Activated naive CD4-positive, alpha-beta T cell treated with anti-CD3 and anti-CD28 coated beads for 36 hours (primary cell): Measurements from ENCODE around the gene OR11L1. TPM values are rescaled to one million over a fixed set of nuclear protein-coding genes. Genes with fewer than 3 reads are reported as not detected.
A peak's percentile ranks its signal among the peaks of the same experiment; 100 is the strongest.

Experiments
- CTCF ChIA-PET: fragments of 350-600 bp; sonication (Branson Sonifier 250); formaldehyde crosslinking; loops from one replicate; lab custom pipeline; 2021; ENCODE audit warnings: antibody characterized with exemption; lab: Charles Lee
- DNase-seq: peaks from one replicate; pipeline ENCODE4 v3.0.0-alpha.2; 2020
- H3K27ac Mint-ChIP-seq: one replicate; pipeline ENCODE4 v1.8.0; 2021; ENCODE audit warnings: mild to moderate bottlenecking, mixed read lengths
- H3K27me3 Mint-ChIP-seq: one replicate; pipeline ENCODE4 v1.8.0; 2021; ENCODE audit warnings: low read depth, mixed read lengths
- H3K36me3 Mint-ChIP-seq: one replicate; pipeline ENCODE4 v1.8.0; 2021; ENCODE audit warnings: low read depth, mixed read lengths
- H3K4me1 Mint-ChIP-seq: one replicate; pipeline ENCODE4 v1.8.0; 2021; ENCODE audit warnings: low read depth, mixed read lengths
- H3K4me3 Mint-ChIP-seq: one replicate; pipeline ENCODE4 v1.8.0; 2021; ENCODE audit warnings: mild to moderate bottlenecking, moderate library complexity, mixed read lengths
- H3K9me3 Mint-ChIP-seq: one replicate; pipeline ENCODE4 v1.8.0; 2021; ENCODE audit warnings: mixed read lengths
- intact Hi-C: fragments of 100-400 bp; cut with micrococcal nuclease; formaldehyde crosslinking; loops from one replicate; pipeline ENCODE4 v1.15.1; 2023
- total RNA-seq, 2 experiments: library from RNA; stranded (reverse); gene quantifications; one replicate each; pipeline ENCODE4 v1.2.3, GENCODE V29; 2021

OR11L1 gene, protein sequence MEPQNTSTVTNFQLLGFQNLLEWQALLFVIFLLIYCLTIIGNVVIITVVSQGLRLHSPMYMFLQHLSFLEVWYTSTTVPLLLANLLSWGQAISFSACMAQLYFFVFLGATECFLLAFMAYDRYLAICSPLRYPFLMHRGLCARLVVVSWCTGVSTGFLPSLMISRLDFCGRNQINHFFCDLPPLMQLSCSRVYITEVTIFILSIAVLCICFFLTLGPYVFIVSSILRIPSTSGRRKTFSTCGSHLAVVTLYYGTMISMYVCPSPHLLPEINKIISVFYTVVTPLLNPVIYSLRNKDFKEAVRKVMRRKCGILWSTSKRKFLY
- not detected for total RNA-seq

DNA sequence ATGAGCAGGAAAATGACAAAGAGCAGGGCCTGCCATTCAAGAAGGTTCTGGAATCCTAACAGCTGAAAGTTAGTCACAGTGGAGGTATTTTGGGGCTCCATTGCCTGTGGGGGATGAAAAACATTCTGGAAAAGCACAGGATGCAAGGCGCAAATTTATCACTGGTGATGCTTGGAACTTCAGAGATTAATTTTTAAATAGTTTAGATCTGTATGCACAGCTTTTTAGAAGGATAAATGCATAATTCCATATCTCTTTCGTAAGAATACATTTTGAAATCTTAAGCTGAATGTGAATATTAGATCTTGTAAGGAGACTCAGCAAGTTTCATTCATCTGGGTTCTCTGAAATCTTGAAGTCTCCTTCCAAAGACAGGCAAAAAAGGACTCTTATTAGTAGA lies at the start of gene OR11L1:
TSS of gene OR11L1 (minus strand) at position 101 of the 400 bp plus-strand sequence. CDS start at position 101, 0 bp downstream.
- Mint-ChIP-seq H3K27me3 (no peaks in the 10 kb centered on the region), H3K4me3 (no peak within 1 kb of the TSS), H3K9me3 (no peaks in the 10 kb centered on the region), H3K4me1 (no peaks in the 10 kb centered on the region), H3K27ac (no peak within 1 kb of the TSS), H3K36me3 (no peaks in the 10 kb centered on the region)
- CTCF ChIA-PET: interaction anchor here (0.5 kb wide), 1 partner anchor 148 kb away, joined by 3 read pairs; no protein-coding TSS in a partner anchor
- intact Hi-C loops: no loop called here
- no peak for DNase-seq

DNA sequence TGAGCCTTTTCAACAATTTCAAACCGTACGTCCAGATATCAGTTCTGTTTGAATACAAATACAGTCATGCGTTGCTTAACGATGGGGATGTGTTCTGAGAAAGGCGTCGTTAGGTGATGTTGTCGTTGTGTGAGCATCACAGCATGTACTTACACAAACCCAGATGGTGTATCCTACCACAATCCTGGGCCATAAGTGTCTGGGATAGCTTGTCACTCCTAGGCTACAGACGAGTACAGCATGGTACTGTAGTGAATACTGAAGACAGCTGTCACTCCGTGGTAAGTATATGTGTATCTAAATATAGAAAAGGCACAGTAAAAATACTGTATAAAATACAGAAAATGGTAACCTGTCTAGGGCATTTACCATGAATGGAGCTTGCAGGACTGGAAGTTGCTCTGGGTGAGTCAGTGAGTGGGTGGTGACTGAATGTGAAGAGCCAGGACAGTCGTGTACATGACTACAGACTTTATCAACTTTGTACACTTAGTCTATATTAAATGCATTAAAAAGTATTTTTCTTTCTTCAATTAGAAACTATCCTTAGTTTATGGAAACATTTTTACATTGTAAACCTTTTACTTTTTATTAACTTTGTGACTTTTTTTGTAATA lies 43.2 kb upstream of the OR11L1 start:
- CTCF ChIA-PET: interaction anchor here (1.1 kb wide), 1 partner anchor 21 kb away, joined by 3 read pairs; no protein-coding TSS in a partner anchor
- no peak overlapping the region for H3K27ac Mint-ChIP-seq
- DNase-seq: no peak
- no peaks in the 10 kb centered on the region for H3K27me3 Mint-ChIP-seq
- no peaks in the 10 kb centered on the region for H3K4me1 Mint-ChIP-seq
- intact Hi-C loops: no loop called here
- no peaks in the 10 kb centered on the region for H3K36me3 Mint-ChIP-seq
- H3K9me3 Mint-ChIP-seq: no peaks in the 10 kb centered on the region
- H3K4me3 Mint-ChIP-seq: no peak overlapping the region

- H3K4me3 Mint-ChIP-seq: no peak overlapping the region
- no peak for DNase-seq
- peaks cover 4% of the 10 kb centered on the region for H3K27me3 Mint-ChIP-seq
- intact Hi-C loops: no loop called here
- CTCF ChIA-PET: no interaction called here
- no peaks in the 10 kb centered on the region for H3K9me3 Mint-ChIP-seq
- H3K27ac Mint-ChIP-seq: no peak overlapping the region
- H3K36me3 Mint-ChIP-seq: no peaks in the 10 kb centered on the region
- H3K4me1 Mint-ChIP-seq: no peaks in the 10 kb centered on the region
Measured at GRCh38 chr1:247883346-247883745, 41.6 kb upstream of the OR11L1 start.

DNA sequence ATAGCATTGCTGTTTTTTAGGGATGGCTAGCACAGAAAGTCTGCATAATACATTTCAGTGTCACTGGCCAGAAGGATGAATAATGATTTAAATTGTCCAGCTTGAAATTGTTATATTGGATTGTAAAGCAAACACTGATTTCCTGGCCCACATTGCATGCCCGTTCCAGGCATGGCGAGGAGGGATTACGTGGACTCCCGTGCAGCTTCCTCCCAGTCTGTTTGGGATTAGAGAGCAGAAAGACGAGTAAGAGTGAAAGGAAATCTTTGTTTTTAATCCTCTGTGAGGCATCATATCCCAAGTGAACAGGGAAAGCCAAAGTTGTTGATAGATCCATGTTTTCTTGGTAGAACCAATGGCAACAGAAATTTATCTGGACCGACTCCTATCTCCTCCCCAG lies 23.7 kb upstream of the OR11L1 start:
- Mint-ChIP-seq H3K36me3 (no peaks in the 10 kb centered on the region), H3K4me3 (no peak overlapping the region), H3K4me1 (no peaks in the 10 kb centered on the region), H3K27ac (no peak overlapping the region), H3K9me3 (peaks cover 3% of the 10 kb centered on the region), H3K27me3 (peaks cover 25% of the 10 kb centered on the region)
- no peak for DNase-seq
- CTCF ChIA-PET: no interaction called here
- intact Hi-C loops: no loop called here

- H3K27me3 Mint-ChIP-seq: peaks cover 28% of the 10 kb centered on the region
- H3K4me1 Mint-ChIP-seq: no peaks in the 10 kb centered on the region
- DNase-seq: no peak
- peaks cover 1% of the 10 kb centered on the region for H3K9me3 Mint-ChIP-seq
- intact Hi-C loops: no loop called here
- CTCF ChIA-PET: no interaction called here
- H3K4me3 Mint-ChIP-seq: no peak overlapping the region
- H3K36me3 Mint-ChIP-seq: no peaks in the 10 kb centered on the region
- H3K27ac Mint-ChIP-seq: no peak overlapping the region
Measured at GRCh38 chr1:247864644-247865043, 22.9 kb upstream of the OR11L1 start.

DNA sequence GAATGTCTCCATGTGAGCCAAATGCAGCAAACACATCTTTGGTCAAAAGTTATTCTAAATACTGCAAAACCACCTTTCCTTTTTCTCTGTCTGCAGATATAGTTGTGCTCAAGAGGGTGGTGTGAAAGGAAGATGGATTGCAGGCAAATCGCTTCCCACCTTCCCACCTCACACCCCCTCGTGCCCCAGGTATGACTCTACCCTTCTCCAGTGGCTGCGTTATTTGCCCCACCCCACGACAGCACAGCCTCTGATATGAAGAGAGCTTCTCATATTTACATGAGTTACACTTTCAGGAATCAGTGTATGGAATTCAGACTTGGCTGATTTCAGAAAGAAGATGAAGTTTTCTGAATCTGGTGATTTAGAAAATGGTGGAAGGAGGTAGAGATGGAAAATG lies 21.1 kb upstream of the OR11L1 start:
- Mint-ChIP-seq H3K9me3 (no peaks in the 10 kb centered on the region), H3K27ac (no peak overlapping the region), H3K36me3 (peaks cover 1% of the 10 kb centered on the region), H3K4me3 (no peak overlapping the region), H3K4me1 (peaks cover 5% of the 10 kb centered on the region), H3K27me3 (peaks cover 33% of the 10 kb centered on the region)
- CTCF ChIA-PET: no interaction called here
- intact Hi-C loops: no loop called here
- DNase-seq: no peak

DNA sequence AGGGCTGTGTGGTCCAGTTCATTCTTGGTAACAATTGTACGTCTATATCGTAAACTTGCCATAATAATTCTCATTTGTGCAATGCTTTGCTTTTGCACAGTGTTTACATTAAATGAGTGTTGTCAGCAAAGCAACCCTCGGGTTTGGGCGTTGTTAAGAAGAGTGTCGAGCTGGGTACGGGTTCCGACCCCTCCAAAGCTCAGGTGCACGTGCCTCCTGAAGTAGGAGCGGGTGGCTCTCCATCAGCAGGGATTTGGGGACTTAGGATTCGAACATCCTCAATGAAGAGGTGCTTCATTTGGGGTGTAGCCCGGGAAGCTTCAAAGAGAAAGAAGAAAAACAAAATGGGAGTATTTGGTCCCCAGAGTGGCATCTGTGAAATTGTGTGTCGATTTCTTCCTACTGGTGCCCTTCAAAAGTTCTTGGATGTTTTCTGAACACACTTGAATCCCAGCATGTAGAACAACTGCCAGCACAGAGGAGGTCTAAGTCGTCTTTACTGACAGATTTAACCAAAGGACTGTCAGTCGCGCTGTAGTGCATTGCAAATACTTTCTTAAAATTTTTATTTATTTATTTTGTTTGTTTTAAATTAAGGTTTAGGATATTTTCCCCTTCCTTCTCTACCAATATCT lies 16.4 kb upstream of the OR11L1 start:
- Mint-ChIP-seq H3K9me3 (no peaks in the 10 kb centered on the region), H3K36me3 (peaks cover 1% of the 10 kb centered on the region), H3K27me3 (peaks cover 59% of the 10 kb centered on the region), H3K4me3 (peak overlapping the region; percentile 71), H3K27ac (no peak overlapping the region), H3K4me1 (peaks cover 9% of the 10 kb centered on the region)
- intact Hi-C loops: loop anchor here (2.0 to 5.0 kb wide), 2 partner anchors 49 to 176 kb away; no protein-coding TSS in a partner anchor
- DNase-seq: no peak
- CTCF ChIA-PET: interaction anchor here (0.7 kb wide), 1 partner anchor 25 kb away, joined by 6 read pairs; no protein-coding TSS in a partner anchor

GRCh38 chr1:247857069-247857984 lies 15.6 kb upstream of the OR11L1 start, which contains the start of gene TRIM58:
Gene TRIM58, plus strand, starts transcription at chr1:247857187. Its CDS starts 60 bp downstream, at chr1:247857247.
- Mint-ChIP-seq H3K4me1 (peaks cover 9% of the 10 kb centered on the region), H3K27me3 (peaks cover 62% of the 10 kb centered on the region), H3K9me3 (peaks cover 2% of the 10 kb centered on the region), H3K36me3 (peaks cover 1% of the 10 kb centered on the region), H3K27ac (no peak within 1 kb of the TSS), H3K4me3 (peak within 1 kb of the TSS; percentile 71)
- peak; percentile 47 for DNase-seq
- CTCF ChIA-PET: no interaction called here
- intact Hi-C loops: loop anchor here (2.0 to 5.0 kb wide), 2 partner anchors 49 to 175 kb away; no protein-coding TSS in a partner anchor

DNA sequence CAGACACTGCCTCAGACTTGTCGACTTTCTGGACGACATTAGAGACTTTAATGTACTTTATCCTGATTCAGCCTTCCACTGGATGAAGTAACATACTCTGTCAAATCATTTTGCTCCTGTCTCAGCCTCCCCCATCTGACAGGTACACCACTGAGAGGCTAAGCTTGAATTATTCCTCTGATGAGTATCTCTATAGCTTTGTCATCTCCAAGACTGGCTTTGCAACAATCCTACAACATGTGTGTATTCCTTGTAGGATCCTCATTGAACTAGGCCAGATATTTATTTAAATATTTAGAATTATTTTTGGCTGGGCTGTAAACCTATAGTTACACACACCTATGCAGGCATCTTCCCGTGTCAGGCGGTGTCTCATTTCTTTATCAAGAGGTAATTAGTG lies 14.2 kb upstream of the OR11L1 start:
- H3K27ac Mint-ChIP-seq: no peak overlapping the region
- intact Hi-C loops: loop anchor here (2.0 to 5.0 kb wide), 2 partner anchors 51 to 174 kb away; no protein-coding TSS in a partner anchor
- peaks cover 69% of the 10 kb centered on the region for H3K27me3 Mint-ChIP-seq
- peaks cover 9% of the 10 kb centered on the region for H3K4me1 Mint-ChIP-seq
- CTCF ChIA-PET: no interaction called here
- DNase-seq: no peak
- peaks cover 2% of the 10 kb centered on the region for H3K9me3 Mint-ChIP-seq
- H3K36me3 Mint-ChIP-seq: peaks cover 1% of the 10 kb centered on the region
- H3K4me3 Mint-ChIP-seq: no peak overlapping the region

DNA sequence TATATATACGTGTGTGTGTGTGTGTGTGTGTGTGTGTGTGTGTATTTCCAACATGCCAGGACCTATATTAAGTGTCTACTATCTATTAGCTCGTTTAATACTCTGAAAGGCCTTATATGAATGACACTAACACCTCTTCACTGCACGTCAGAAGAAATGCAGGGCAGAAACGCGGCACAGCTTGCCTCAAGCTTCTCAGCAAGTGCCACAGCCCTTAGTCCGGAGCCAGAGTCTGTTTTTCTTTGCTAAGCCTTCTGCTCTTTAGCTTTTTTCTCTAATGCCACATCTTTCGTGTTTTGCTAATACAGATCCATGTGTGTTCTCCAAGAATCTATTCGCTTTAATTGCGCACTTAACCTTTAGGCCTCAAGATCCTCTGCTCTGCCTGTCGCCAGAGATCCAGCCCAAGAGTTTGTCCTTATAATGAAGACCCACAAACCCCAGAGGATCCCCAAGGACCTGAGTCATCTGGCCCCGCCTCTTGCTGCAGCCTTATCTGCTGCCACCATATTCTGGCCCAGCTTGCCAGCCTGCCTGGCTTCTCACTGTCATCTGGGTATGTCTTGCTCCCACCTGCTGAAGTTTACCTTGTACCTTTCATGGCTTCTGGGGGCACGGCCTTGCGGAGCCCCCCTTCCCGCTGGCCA lies 13.3 kb upstream of the OR11L1 start:
- H3K36me3 Mint-ChIP-seq: peaks cover 1% of the 10 kb centered on the region
- no peak overlapping the region for H3K4me3 Mint-ChIP-seq
- peaks cover 2% of the 10 kb centered on the region for H3K9me3 Mint-ChIP-seq
- peaks cover 61% of the 10 kb centered on the region for H3K27me3 Mint-ChIP-seq
- intact Hi-C loops: loop anchor here (5.0 kb wide), 1 partner anchor 173 kb away; no protein-coding TSS in a partner anchor
- CTCF ChIA-PET: no interaction called here
- no peak for DNase-seq
- H3K27ac Mint-ChIP-seq: no peak overlapping the region
- H3K4me1 Mint-ChIP-seq: peaks cover 9% of the 10 kb centered on the region

GRCh38 chr1:247849616-247850015 lies 7.9 kb upstream of the OR11L1 start:
- intact Hi-C loops: no loop called here
- H3K4me3 Mint-ChIP-seq: no peak overlapping the region
- H3K36me3 Mint-ChIP-seq: no peaks in the 10 kb centered on the region
- H3K9me3 Mint-ChIP-seq: peaks cover 2% of the 10 kb centered on the region
- H3K4me1 Mint-ChIP-seq: no peaks in the 10 kb centered on the region
- peaks cover 29% of the 10 kb centered on the region for H3K27me3 Mint-ChIP-seq
- no peak for DNase-seq
- H3K27ac Mint-ChIP-seq: no peak overlapping the region
- CTCF ChIA-PET: no interaction called here
